ENCODE data around the gene KLF14. TPM values are rescaled to one million over a fixed set of nuclear protein-coding genes. Genes with fewer than 3 reads are reported as not detected.
"Not testable (repeated sequence)": the region's sequence is repeated elsewhere in the genome, so short reads cannot be mapped to it uniquely, and the experiment has no call there.

KLF14 gene
- not detected for total RNA-seq
- total RNA-seq (2013), result 0.07 TPM

DNA sequence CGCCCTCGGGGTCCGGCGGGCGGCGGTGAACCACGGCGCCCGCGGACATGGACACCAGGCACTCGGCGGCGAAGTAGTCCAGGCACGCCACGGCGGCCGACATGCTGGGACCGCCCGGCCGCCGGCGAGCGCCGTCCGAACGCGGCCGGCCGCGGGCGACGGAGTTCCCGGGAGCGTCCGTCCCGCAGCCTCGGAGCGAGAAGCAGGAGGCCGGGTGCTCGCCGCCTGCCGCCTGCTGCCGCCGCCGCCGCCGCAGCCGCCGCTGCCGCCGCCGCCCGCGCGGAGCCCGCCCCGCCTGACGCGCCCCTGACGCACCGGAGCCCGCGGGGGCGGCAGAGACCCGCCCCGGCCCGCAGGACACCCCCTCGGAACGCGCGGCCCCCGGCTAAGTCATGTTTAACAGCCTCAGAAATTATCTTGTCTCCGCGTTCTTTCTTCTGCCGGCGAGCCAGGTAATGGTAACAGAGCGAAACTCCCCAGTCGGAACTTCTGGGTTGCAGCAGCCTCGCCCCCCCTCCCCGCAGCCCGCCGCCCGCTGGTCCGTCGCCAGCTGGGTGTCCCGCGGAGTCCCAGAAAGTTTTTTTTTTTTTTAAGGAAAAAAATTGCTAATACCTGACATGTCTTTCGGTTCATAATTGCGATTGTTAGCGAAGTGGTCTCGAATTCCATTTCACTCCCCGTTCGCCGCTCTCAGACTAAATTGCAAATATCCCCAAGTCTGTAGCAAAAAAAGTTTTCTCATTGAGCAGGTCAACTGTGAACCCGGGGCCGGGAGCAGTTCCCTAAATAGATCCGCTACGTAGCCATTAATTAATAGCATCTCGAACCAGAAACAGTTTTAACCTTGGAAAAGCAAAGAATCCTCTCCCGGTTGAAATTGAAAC, at the start of gene KLF14:
KLF14 (minus strand) TSS at position 277 of the 884 bp plus-strand sequence; CDS start at position 103, 174 bp downstream.
- peaks cover 69% of the 10 kb centered on the region for H3K27me3 ChIP-seq (ENCODE audit: control insufficient read depth, insufficient read depth, low read length)
- 2% methylated on average over 100 of the region's 100 CpGs for WGBS (ENCODE audit: insufficient coverage)
- peak; percentile 42 to 53 for DNase-seq
- Mint-ChIP-seq H3K9me3 (peaks cover 0 to 4% of the 10 kb centered on the region in 2 donors), H3K27me3 (ENCODE audit: low read depth in 2 of 2) (peaks cover 61 to 63% of the 10 kb centered on the region in 2 donors), H3K4me3 (peak within 1 kb of the TSS; percentile 95), H3K27ac (peak within 1 kb of the TSS in 1 of 2 donors; percentile 31), H3K4me1 (peaks cover 10 to 14% of the 10 kb centered on the region in 2 donors), H3K36me3 (peaks cover 13% of the 10 kb centered on the region)
- TF ChIP-seq, protein P1, sequence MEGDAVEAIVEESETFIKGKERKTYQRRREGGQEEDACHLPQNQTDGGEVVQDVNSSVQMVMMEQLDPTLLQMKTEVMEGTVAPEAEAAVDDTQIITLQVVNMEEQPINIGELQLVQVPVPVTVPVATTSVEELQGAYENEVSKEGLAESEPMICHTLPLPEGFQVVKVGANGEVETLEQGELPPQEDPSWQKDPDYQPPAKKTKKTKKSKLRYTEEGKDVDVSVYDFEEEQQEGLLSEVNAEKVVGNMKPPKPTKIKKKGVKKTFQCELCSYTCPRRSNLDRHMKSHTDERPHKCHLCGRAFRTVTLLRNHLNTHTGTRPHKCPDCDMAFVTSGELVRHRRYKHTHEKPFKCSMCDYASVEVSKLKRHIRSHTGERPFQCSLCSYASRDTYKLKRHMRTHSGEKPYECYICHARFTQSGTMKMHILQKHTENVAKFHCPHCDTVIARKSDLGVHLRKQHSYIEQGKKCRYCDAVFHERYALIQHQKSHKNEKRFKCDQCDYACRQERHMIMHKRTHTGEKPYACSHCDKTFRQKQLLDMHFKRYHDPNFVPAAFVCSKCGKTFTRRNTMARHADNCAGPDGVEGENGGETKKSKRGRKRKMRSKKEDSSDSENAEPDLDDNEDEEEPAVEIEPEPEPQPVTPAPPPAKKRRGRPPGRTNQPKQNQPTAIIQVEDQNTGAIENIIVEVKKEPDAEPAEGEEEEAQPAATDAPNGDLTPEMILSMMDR (IDR thresholded peaks at IDR 0.05), result no peak
- H3K36me3 ChIP-seq (ENCODE audit: control insufficient read depth, insufficient read depth, low read length), result no peaks in the 10 kb centered on the region
- peak; percentile 43 to 81 (median 76) for ATAC-seq
- no peak within 1 kb of the TSS for H3K27ac ChIP-seq (ENCODE audit: low read length)
- intact Hi-C loops (cut with micrococcal nuclease), result no loop called here
- peaks cover 22% of the 10 kb centered on the region for H3K9me3 ChIP-seq (ENCODE audit: control insufficient read depth, insufficient read depth, low read length)
- H3K4me3 ChIP-seq (ENCODE audit: low read length), result peak within 1 kb of the TSS; percentile 38
- peaks cover 5% of the 10 kb centered on the region for H3K4me1 ChIP-seq (ENCODE audit: control insufficient read depth, insufficient read depth, low read length)

DNA sequence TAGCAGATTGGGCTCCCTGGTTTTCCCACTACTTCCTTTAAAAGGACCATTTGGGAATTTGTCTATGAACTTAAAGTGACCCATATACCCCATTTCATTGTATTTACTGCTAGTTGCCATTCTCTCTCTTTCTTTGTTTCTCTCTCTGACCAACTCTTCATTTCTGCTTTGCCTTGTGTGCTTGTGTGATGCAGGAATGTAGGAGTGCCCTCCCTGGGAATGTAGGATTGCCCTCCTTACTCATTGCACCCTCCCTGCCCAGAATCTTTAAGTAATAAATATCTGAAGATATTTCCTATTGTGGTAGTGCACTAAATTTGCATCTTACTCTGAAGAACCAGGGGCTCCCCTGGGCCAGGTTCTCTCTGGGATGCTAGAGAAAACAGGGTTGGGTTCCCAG, 47.3 kb upstream of the KLF14 start:
- ATAC-seq (no peak), DNase-seq (no peak)
- Mint-ChIP-seq H3K36me3 (no peaks in the 10 kb centered on the region), H3K27me3 (ENCODE audit: low read depth in 2 of 2) (peaks cover 30 to 48% of the 10 kb centered on the region in 2 donors), H3K27ac (no peak overlapping the region), H3K4me1 (no peaks in the 10 kb centered on the region), H3K9me3 (no peaks in the 10 kb centered on the region), H3K4me3 (no peak overlapping the region)
- H3K27ac ChIP-seq (ENCODE audit: low read length), result no peak overlapping the region
- H3K4me3 ChIP-seq (ENCODE audit: low read length), result no peak overlapping the region
- TF ChIP-seq, protein P1 (IDR thresholded peaks at IDR 0.05), result no peak
- H3K4me1 ChIP-seq (ENCODE audit: control insufficient read depth, insufficient read depth, low read length), result no peaks in the 10 kb centered on the region
- no peaks in the 10 kb centered on the region for H3K36me3 ChIP-seq (ENCODE audit: control insufficient read depth, insufficient read depth, low read length)
- peaks cover 2% of the 10 kb centered on the region for H3K27me3 ChIP-seq (ENCODE audit: control insufficient read depth, insufficient read depth, low read length)
- intact Hi-C loops (cut with micrococcal nuclease), result no loop called here
- H3K9me3 ChIP-seq (ENCODE audit: control insufficient read depth, insufficient read depth, low read length), result no peaks in the 10 kb centered on the region

DNA sequence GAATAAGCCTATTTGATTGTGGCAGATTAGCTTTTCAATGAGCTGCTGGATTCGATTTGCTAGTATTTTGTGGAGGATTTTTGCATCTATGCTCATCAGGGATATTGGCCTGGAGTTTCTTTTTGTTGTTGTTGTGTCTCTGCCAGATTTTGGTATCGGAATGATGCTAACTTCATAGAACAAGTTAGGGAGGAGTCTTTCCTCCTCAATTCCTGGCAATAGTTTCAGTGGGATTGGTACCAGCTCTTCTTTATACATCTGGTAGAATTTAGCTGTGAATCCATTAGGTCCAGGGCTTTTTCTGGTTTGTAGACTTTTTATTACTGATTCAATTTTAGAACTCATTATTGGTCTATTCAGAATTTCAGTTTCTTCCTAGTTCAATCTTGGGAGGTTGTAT, 43.4 kb upstream of the KLF14 start:
- TF ChIP-seq, protein P1 (IDR thresholded peaks at IDR 0.05), result no peak
- peaks cover 2% of the 10 kb centered on the region for H3K27me3 ChIP-seq (ENCODE audit: control insufficient read depth, insufficient read depth, low read length)
- intact Hi-C loops (cut with micrococcal nuclease), result no loop called here
- no peaks in the 10 kb centered on the region for H3K4me1 ChIP-seq (ENCODE audit: control insufficient read depth, insufficient read depth, low read length)
- H3K9me3 ChIP-seq (ENCODE audit: control insufficient read depth, insufficient read depth, low read length), result no peaks in the 10 kb centered on the region
- Mint-ChIP-seq H3K4me1 (no peaks in the 10 kb centered on the region), H3K9me3 (no peaks in the 10 kb centered on the region), H3K36me3 (no peaks in the 10 kb centered on the region), H3K27ac (no peak overlapping the region), H3K27me3 (ENCODE audit: low read depth in 2 of 2) (peaks cover 35 to 54% of the 10 kb centered on the region in 2 donors), H3K4me3 (no peak overlapping the region)
- DNase-seq (no peak), ATAC-seq (no peak)
- no peak overlapping the region for H3K4me3 ChIP-seq (ENCODE audit: low read length)
- WGBS (ENCODE audit: insufficient coverage), result 93% methylated on average over 2 of the region's 2 CpGs
- no peaks in the 10 kb centered on the region for H3K36me3 ChIP-seq (ENCODE audit: control insufficient read depth, insufficient read depth, low read length)
- H3K27ac ChIP-seq (ENCODE audit: low read length), result no peak overlapping the region

DNA sequence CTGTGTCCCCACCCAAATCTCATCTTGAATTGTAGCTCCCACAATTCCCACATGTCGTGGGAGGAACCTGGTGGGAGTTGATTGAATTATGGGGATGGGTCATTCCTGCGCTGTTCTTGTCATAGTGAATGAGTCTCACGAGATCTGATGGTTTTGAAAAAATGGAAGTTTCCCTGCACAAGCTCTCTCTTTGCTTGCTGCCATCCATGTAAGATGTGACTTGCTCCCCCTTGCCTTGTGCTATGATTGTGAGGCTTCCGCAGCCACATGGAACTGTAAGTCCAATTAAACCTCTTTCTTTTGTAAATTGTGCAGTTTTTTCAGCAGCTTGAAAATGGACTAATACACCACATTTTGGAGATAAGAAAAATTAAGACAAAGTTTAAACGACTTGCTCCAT, 38.4 kb upstream of the KLF14 start:
- ATAC-seq; H3K4me3 ChIP-seq (ENCODE audit: low read length); H3K4me1 Mint-ChIP-seq; H3K36me3 ChIP-seq (ENCODE audit: control insufficient read depth, insufficient read depth, low read length); DNase-seq; H3K4me3 Mint-ChIP-seq; H3K27me3 ChIP-seq (ENCODE audit: control insufficient read depth, insufficient read depth, low read length); H3K27ac ChIP-seq (ENCODE audit: low read length); H3K27ac Mint-ChIP-seq; H3K4me1 ChIP-seq (ENCODE audit: control insufficient read depth, insufficient read depth, low read length); H3K9me3 ChIP-seq (ENCODE audit: control insufficient read depth, insufficient read depth, low read length); intact Hi-C loops (cut with micrococcal nuclease): not testable (repeated sequence)
- 97% methylated on average over 4 of the region's 5 CpGs for WGBS (ENCODE audit: insufficient coverage)
- peaks cover 14% of the 10 kb centered on the region for H3K36me3 Mint-ChIP-seq
- peaks cover 28 to 47% of the 10 kb centered on the region in 2 donors for H3K27me3 Mint-ChIP-seq (ENCODE audit: low read depth in 2 of 2)
- H3K9me3 Mint-ChIP-seq, result peaks cover 12 to 15% of the 10 kb centered on the region in 2 donors
